HG02981 (cell line): ENCODE measurements around the gene RNF43.
"Not testable (repeated sequence)": the region's sequence is repeated elsewhere in the genome, so short reads cannot be mapped to it uniquely, and the experiment has no call there.

Experiments
- ATAC-seq: cut with Tn5 transposase; IDR thresholded peaks from one replicate; pipeline ENCODE4 v1.9.1; 2021; ENCODE audit warnings: mild to moderate bottlenecking, moderate library complexity; ENCODE audit not compliant: unreplicated experiment

The RNF43 gene

GRCh38 chr17:58410714-58411407 lies 6.5 kb downstream of the RNF43 start:
- no peak for ATAC-seq

DNA sequence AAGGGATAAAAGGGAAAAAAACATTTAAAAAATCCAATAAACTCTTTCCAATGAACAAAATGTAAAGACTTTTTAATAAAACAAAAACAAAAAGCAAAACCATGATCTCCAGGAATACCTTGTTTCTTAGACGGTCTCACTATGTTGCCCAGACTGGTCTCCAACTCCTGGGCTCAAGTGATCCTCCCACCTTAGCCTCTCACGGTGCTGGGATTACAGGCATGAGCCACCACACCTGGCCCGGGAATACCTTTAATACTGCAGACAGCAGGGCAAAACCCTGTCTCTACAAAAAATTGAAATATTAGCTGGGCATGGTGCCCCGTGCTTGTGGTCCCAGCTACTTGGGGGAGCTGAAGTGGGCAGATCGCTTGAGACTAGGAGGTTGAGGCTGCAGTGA lies 7.9 kb downstream of the RNF43 start:
- ATAC-seq = no peak

DNA sequence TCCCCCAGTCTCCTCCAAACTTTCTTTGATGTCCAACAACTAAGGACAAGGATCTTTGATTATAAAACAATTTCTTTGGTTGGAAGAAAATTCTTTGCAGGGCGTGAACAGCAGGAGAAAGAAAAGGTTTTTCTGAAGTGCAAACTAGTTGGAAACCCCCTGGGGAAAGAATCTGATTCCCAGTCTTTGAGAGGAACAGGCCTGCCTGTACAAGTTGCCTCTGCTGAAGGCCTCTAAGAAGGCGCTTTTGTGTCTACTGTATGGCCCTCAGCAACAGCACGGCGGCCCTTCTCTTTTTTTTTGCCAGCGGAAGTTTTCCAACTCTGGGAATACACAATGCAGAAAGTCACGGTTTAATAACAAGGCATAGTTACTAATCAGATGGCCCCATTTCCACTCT lies 14.0 kb downstream of the RNF43 start:
- no peak for ATAC-seq

GRCh38 chr17:58402679-58403078 lies 14.7 kb downstream of the RNF43 start:
- no peak for ATAC-seq

DNA sequence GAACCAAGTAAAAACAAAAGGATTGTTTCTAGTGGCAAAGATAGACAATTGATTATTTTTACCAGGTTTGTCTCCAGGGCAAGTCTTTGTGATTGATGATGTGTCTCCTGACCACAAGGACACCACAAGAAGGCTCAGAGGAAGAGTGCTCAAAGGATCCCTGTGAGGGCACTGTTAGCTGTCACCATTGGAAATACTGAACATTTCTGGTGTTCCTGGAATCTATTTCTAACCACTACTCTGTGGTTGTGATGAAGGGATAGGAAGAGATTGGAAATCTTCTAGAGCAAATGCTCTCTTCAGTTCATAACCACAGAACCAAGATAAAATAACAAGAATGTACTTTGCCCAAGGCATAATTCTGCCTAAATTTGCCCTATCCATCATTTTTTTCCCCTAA lies 15.3 kb downstream of the RNF43 start:
- ATAC-seq = no peak

DNA sequence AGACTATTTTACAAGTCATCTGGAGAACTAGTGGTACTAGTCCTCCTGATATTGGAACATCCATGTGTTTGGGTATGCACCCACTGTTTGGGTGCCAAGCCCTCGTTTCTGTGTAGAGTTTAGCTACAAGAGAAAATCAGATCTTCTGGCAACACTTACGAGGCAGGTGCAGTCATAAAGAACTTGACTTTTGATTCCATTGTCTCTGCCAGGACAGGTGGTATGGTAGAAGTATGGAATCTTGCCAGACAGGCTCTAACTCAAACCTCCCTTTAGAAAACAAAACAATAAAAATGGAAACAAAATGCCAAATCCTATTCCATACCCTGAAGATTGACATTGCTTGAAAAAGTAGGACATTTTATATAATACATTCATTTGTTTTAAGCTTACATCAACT lies 16.0 kb downstream of the RNF43 start:
- ATAC-seq = no peak

DNA sequence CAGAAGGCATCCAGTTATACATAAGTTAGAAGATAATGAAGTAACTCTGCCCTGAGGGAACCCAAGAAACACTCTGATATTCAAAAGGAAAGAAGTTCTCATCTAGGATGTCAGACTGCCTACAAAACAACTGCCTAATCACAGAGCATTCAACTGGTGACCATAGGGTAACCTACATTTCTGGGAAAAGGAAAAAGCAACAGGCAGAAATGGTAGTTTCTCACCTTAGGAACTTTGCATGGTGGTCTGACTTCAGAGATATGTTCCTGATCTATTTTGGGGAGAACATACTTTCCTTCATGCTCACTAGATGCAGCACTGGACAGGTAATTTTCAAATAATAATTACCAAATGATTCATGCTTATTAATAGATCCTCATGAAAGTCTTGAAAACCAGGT lies 16.5 kb downstream of the RNF43 start:
- ATAC-seq = no peak

GRCh38 chr17:58399974-58400373 lies 17.4 kb downstream of the RNF43 start:
- no peak for ATAC-seq

GRCh38 chr17:58398574-58399266 lies 18.6 kb downstream of the RNF43 start:
- ATAC-seq = no peak

DNA sequence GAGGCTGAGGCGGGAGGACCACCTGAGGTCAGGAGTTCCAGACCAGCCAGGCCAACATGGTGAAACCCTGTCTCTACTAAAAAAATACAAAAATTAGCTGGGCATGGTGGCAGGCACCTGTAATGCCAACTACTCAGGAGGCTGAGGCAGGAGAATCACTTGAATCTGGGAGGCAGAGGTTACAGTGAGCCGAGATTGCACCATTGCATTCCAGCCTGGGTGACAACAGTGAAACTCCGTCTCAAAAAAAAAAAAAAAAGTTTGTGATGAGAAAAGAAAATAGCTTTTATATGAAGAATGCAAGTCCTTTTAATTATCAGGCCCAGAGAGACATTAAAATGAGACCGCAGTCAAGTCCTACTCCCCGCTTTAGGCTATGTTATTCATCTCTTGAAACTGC lies 19.9 kb downstream of the RNF43 start:
- not testable (repeated sequence) for ATAC-seq

- ATAC-seq = no peak
Measured at GRCh38 chr17:58396173-58396572, 21.2 kb downstream of the RNF43 start.

GRCh38 chr17:58394534-58395223 lies 22.7 kb downstream of the RNF43 start:
- no peak for ATAC-seq

GRCh38 chr17:58391302-58391984 lies 25.9 kb downstream of the RNF43 start:
- ATAC-seq = no peak

- ATAC-seq = no peak
Measured at GRCh38 chr17:58390884-58391283, 26.4 kb downstream of the RNF43 start.

GRCh38 chr17:58388302-58389190 lies 28.8 kb downstream of the RNF43 start:
- ATAC-seq = no peak

DNA sequence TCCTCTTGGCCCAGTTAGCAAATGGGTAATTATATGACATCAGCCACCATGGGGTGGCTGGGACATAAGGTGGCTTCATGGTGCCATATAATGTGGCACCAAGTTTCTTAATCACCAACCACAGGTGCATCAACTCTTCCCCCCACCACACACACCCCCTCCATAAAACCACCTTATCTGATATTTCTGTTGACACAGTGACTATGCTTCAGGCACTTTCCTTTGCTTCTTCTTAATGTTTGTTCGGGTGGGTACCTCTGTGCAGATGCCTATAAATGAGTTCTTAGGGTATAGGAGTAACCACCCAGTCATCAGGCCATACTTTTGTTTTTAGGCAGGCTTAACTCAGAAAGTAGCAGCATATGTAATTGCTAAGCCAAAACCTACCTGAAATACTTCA lies 29.5 kb downstream of the RNF43 start:
- ATAC-seq = no peak

DNA sequence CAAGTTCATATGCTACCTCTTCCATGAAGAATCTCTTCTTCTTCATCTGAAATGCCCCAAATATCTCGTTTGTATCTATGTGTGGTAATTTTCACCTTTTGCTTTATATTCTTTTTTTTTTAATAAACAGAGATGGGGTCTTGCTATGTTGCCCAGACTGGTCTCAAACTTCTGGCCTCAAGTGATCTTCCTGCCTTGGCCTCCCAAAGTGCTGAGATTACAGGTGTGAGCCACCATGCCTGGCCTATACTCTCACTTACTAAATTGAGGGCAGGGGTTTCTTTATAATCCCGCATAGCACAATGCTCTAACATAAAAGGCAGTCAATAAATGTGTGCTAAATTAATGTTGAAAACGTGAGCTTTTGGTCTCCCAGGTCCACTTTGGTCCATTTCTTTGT lies 30.6 kb downstream of the RNF43 start:
- ATAC-seq = no peak

DNA sequence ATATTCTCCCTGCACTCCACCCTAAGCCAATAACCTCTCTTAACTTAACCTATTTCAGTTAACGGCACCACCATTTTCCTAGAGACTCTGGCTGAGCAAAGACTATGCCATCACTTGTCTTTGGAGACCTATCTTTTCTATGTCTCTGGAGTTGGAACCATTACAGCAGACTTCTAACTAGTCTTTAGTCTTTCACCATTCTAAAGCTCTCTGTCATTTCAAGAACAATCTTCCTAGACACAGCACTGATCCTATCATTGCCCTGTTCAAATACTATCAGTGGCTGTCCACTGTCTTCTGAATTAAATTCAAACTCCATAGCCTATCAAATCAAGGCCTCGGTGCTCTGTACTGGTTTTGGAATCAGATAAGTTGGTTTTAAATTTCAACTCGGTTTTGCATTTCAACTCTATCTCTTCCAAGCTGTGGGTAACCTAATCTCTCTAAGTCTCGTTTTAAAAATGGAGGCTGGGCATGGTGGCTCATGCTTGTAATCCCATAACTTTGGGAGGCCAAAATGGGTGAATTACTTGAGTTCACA lies 31.9 kb downstream of the RNF43 start:
- ATAC-seq = no peak

GRCh38 chr17:58384897-58385296 lies 32.4 kb downstream of the RNF43 start:
- ATAC-seq = no peak

GRCh38 chr17:58383892-58384462 lies 33.4 kb downstream of the RNF43 start:
- ATAC-seq = no peak
